Liver (tissue), 3 donors: ENCODE results near the gene RBMS3.

ENCODE experiments used
- ATF3 ChIP-seq: IDR thresholded peaks from 2 replicates; pipeline ENCODE4 v1.6.1; 2016; ENCODE audit warnings: antibody characterized with exemption
- FOXA1 ChIP-seq: IDR thresholded peaks from 2 replicates; pipeline ENCODE4 v1.6.1; 2016; ENCODE audit warnings: antibody characterized with exemption
- JUND ChIP-seq, 2 donors: IDR thresholded peaks; 2 replicates each; pipeline ENCODE4 v1.6.1; 2016; ENCODE audit warnings: antibody characterized with exemption in 2 of 2
- SP1 ChIP-seq: IDR thresholded peaks from 2 replicates; pipeline ENCODE4 v1.6.1; 2018; ENCODE audit warnings: antibody characterized with exemption, mild to moderate bottlenecking
- TAF1 ChIP-seq: conservative IDR thresholded peaks from 2 replicates; pipeline ENCODE4 v1.6.1; 2016; ENCODE audit warnings: antibody characterized with exemption, mild to moderate bottlenecking
- YY1 ChIP-seq: IDR thresholded peaks from 2 replicates; pipeline ENCODE4 v1.6.1; 2016; ENCODE audit warnings: antibody characterized with exemption, mild to moderate bottlenecking
- ZBTB33 ChIP-seq: IDR thresholded peaks from 2 replicates; pipeline ENCODE4 v1.6.1; 2016; ENCODE audit warnings: antibody characterized with exemption
- TF ChIP-seq, protein P1 (sequence below): fragments of 150-350 bp; IDR thresholded peaks from 2 replicates; pipeline ENCODE4 v1.5.1; 2017; ENCODE audit warnings: improper control_type of control experiment, low read depth, low read length; ENCODE audit not compliant: missing input control
- donor health status: healthy.
- donor health status: healthy.

DNA sequence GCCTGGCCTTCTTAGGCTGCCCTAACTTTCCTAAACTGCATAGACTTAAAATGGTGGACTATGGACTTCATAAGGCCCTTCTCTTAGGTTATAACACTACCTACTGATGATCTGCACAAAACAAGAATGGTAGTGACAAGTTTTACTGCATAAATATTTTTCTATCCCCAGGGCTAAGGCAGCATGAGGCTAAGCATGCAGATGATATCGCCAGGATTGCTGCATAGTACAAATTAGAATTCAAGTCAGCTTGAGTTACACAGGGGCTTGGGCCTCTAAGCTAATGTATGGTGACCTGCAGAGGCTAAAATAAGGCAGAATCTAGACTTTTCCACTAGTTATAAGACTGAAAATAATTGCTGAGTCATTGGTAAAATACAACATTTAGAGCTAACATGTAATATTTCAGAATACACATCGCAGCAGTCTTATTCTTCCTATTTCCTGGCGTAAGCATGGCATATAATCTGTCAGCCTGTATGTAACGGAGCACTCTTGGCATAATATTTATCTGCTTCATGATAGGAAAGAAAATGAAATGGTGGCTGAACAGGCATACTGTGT lies 15.3 kb upstream of the RBMS3 start:
- TF ChIP-seq, protein P1, sequence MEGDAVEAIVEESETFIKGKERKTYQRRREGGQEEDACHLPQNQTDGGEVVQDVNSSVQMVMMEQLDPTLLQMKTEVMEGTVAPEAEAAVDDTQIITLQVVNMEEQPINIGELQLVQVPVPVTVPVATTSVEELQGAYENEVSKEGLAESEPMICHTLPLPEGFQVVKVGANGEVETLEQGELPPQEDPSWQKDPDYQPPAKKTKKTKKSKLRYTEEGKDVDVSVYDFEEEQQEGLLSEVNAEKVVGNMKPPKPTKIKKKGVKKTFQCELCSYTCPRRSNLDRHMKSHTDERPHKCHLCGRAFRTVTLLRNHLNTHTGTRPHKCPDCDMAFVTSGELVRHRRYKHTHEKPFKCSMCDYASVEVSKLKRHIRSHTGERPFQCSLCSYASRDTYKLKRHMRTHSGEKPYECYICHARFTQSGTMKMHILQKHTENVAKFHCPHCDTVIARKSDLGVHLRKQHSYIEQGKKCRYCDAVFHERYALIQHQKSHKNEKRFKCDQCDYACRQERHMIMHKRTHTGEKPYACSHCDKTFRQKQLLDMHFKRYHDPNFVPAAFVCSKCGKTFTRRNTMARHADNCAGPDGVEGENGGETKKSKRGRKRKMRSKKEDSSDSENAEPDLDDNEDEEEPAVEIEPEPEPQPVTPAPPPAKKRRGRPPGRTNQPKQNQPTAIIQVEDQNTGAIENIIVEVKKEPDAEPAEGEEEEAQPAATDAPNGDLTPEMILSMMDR = no peak
- TF ChIP-seq YY1 = no peak
- TF ChIP-seq SP1 = no peak
- TF ChIP-seq FOXA1 = no peak
- TF ChIP-seq ZBTB33 = no peak
- no peak for TF ChIP-seq JUND (IDR thresholded peaks at IDR 0.05)
- TF ChIP-seq TAF1 = no peak
- no peak for TF ChIP-seq ATF3
